KMS-11 (cell line): Measurements from ENCODE around the gene ZBTB7C.

Source experiments
- H2AFZ ChIP-seq: fragments of 200-600 bp; sonication (generic); 2 replicates; pipeline ENCODE4 v1.6.1; 2016; ENCODE audit warnings: antibody characterized with exemption, mixed run types, low read depth
- H3K27ac ChIP-seq: fragments of 200-600 bp; sonication (generic); 2 replicates; pipeline ENCODE4 v1.6.1; 2016; ENCODE audit warnings: mild to moderate bottlenecking, mixed run types
- H3K27me3 ChIP-seq: fragments of 200-600 bp; sonication (generic); 2 replicates; pipeline ENCODE4 v1.6.1; 2017; ENCODE audit warnings: mild to moderate bottlenecking, low read depth, mixed run types, moderate library complexity; ENCODE audit not compliant: insufficient read depth
- H3K36me3 ChIP-seq: fragments of 200-600 bp; sonication (generic); 2 replicates; pipeline ENCODE4 v1.6.1; 2017; ENCODE audit warnings: mild to moderate bottlenecking, mixed run types; ENCODE audit not compliant: insufficient read depth
- H3K4me1 ChIP-seq: fragments of 200-600 bp; sonication (generic); 2 replicates; pipeline ENCODE4 v1.6.1; 2016; ENCODE audit warnings: mild to moderate bottlenecking, low read depth, mixed run types; ENCODE audit not compliant: poor library complexity, severe bottlenecking
- H3K4me2 ChIP-seq: fragments of 200-600 bp; sonication (generic); 2 replicates; pipeline ENCODE4 v1.7.0; 2016; ENCODE audit warnings: mild to moderate bottlenecking, mixed run types
- H3K4me3 ChIP-seq: fragments of 200-600 bp; sonication (generic); IDR thresholded peaks from 2 replicates; pipeline ENCODE4 v1.6.1; 2017; ENCODE audit warnings: low read depth, low read length, mixed read lengths; ENCODE audit not compliant: insufficient read depth
- H3K79me2 ChIP-seq: fragments of 200-600 bp; sonication (generic); 2 replicates; pipeline ENCODE4 v1.6.1; 2016; ENCODE audit warnings: low read depth, mixed run types; ENCODE audit not compliant: insufficient read depth
- H3K9ac ChIP-seq: fragments of 200-600 bp; sonication (generic); 2 replicates; pipeline ENCODE4 v1.6.1; 2016; ENCODE audit warnings: mild to moderate bottlenecking, mixed run types
- H4K20me1 ChIP-seq: fragments of 200-600 bp; sonication (generic); 2 replicates; pipeline ENCODE4 v1.6.1; 2016; ENCODE audit warnings: mild to moderate bottlenecking, mixed run types; ENCODE audit not compliant: insufficient read depth
- CTCF ChIP-seq: fragments of 200-600 bp; sonication (generic); conservative IDR thresholded peaks from 2 replicates; pipeline ENCODE4 v1.6.1; 2017; ENCODE audit warnings: low read depth, mild to moderate bottlenecking, antibody characterized with exemption, low read length, moderate library complexity, mixed read lengths

Gene ZBTB7C

GRCh38 chr18:48408111-48408726, 964 bp downstream of the ZBTB7C start:
- H3K4me3 ChIP-seq = no peak overlapping the region
- no peaks in the 10 kb centered on the region for H3K36me3 ChIP-seq
- TF ChIP-seq CTCF = no peak
- H3K9ac ChIP-seq = no peak overlapping the region
- H3K4me1 ChIP-seq = peaks cover 15% of the 10 kb centered on the region
- peaks cover 35% of the 10 kb centered on the region for H3K27me3 ChIP-seq
- H3K4me2 ChIP-seq = peak overlapping the region; percentile 58
- H4K20me1 ChIP-seq = no peaks in the 10 kb centered on the region
- H3K27ac ChIP-seq = no peak overlapping the region
- H3K79me2 ChIP-seq = no peaks in the 10 kb centered on the region
- peak overlapping the region; percentile 55; the same call in 1 of the 2 replicates for H2AFZ ChIP-seq

GRCh38 chr18:48407358-48407757, 1.8 kb downstream of the ZBTB7C start:
- peaks cover 14% of the 10 kb centered on the region for H3K4me1 ChIP-seq
- H3K36me3 ChIP-seq = no peaks in the 10 kb centered on the region
- no peak overlapping the region for H3K4me3 ChIP-seq
- no peak overlapping the region for H2AFZ ChIP-seq
- H4K20me1 ChIP-seq = no peaks in the 10 kb centered on the region
- no peak overlapping the region for H3K9ac ChIP-seq
- H3K4me2 ChIP-seq = no peak overlapping the region
- no peak for TF ChIP-seq CTCF
- peaks cover 35% of the 10 kb centered on the region for H3K27me3 ChIP-seq
- no peaks in the 10 kb centered on the region for H3K79me2 ChIP-seq
- H3K27ac ChIP-seq = no peak overlapping the region

- Histone ChIP-seq H3K4me3 (no peak overlapping the region), H3K27ac (no peak overlapping the region), H3K4me1 (peaks cover 6% of the 10 kb centered on the region), H4K20me1 (no peaks in the 10 kb centered on the region), H3K9ac (no peak overlapping the region), H3K79me2 (no peaks in the 10 kb centered on the region), H3K27me3 (peaks cover 22% of the 10 kb centered on the region), H3K36me3 (no peaks in the 10 kb centered on the region), H3K4me2 (no peak overlapping the region), H2AFZ (no peak overlapping the region)
- TF ChIP-seq CTCF = no peak
These were observed 3.2 kb downstream of the ZBTB7C start for GRCh38 chr18:48405978-48406377.

GRCh38 chr18:48404716-48405507, 4.3 kb downstream of the ZBTB7C start:
- H2AFZ ChIP-seq = no peak overlapping the region
- no peaks in the 10 kb centered on the region for H4K20me1 ChIP-seq
- no peak for TF ChIP-seq CTCF
- H3K79me2 ChIP-seq = no peaks in the 10 kb centered on the region
- H3K4me3 ChIP-seq = no peak overlapping the region
- no peak overlapping the region for H3K27ac ChIP-seq
- H3K4me1 ChIP-seq = no peaks in the 10 kb centered on the region
- H3K4me2 ChIP-seq = no peak overlapping the region
- H3K9ac ChIP-seq = no peak overlapping the region
- peaks cover 18% of the 10 kb centered on the region for H3K27me3 ChIP-seq
- H3K36me3 ChIP-seq = no peaks in the 10 kb centered on the region
